Caki2 (cell line): Measurements from ENCODE around the gene IL1R1. TPM values are rescaled to one million over a fixed set of nuclear protein-coding genes. Genes with fewer than 3 reads are reported as not detected.
"Not testable (repeated sequence)": the region's sequence is repeated elsewhere in the genome, so short reads cannot be mapped to it uniquely, and the experiment has no call there.

Source experiments
- DNase-seq: peaks from one replicate; pipeline ENCODE4 v3.0.0-alpha.2; 2015; ENCODE audit warnings: low read depth
- in situ Hi-C: cut with HindIII; loops from 2 replicates; pipeline ENCODE4 v1.10.0; 2016; ENCODE audit warnings: low sequenced_read_pairs, low pct_unique_long_range_greater_than_20kb, mixed read lengths
- total RNA-seq: library from RNA; depleted of rRNA; stranded (reverse); fragments of >200 nt; shearing (Covaris generic); gene quantifications from 2 replicates; pipeline ENCODE4 v1.2.3, GENCODE V29; 2014; ENCODE audit warnings: low replicate concordance; rRNA removed

The IL1R1 gene, protein sequence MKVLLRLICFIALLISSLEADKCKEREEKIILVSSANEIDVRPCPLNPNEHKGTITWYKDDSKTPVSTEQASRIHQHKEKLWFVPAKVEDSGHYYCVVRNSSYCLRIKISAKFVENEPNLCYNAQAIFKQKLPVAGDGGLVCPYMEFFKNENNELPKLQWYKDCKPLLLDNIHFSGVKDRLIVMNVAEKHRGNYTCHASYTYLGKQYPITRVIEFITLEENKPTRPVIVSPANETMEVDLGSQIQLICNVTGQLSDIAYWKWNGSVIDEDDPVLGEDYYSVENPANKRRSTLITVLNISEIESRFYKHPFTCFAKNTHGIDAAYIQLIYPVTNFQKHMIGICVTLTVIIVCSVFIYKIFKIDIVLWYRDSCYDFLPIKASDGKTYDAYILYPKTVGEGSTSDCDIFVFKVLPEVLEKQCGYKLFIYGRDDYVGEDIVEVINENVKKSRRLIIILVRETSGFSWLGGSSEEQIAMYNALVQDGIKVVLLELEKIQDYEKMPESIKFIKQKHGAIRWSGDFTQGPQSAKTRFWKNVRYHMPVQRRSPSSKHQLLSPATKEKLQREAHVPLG
- total RNA-seq: 1.5 TPM in 1 of 2 replicates, not detected in the other

DNA sequence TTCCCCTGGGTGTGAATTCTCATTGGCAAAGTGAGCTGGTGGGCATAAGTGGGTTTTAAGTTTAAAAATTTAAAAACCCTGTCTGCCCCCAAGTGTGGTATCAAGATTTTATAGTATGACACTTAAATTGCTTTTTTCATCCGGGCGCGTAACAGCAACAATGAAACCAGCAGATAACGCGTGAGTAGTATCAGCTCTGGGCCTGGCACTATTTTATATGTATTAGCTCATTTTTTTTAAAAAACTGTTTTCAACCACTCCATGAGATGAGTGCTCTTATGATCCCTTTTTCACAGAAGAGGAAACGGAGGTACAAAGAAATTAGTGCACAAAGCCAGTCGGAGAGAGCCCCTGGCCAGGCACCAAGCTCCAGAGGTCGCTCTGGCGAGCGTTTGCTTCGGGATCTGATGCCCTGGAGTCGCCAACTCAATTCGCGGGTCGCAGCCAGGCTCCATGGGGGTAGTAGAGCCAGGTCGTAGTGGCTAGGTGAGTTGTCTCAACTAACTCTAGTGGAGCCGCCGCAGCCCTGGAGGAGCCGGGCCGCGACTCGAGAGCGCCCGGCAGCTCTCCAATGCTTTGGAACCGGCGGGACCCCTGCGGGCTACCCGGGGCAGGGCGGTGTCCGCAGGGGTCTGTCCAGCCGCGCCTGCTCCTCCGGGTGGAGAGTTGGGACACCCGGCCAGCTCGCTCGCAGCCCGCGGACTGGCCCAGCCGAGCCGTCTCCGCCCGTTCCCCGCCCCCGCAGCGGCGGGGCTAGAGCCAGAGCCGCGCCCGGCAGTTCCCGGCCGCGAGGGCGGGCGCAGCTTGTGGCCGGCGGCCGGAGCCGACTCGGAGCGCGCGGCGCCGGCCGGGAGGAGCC is at the start of gene IL1R1:
IL1R1 (plus strand) TSS at position 777 of the 859 bp plus-strand sequence. CDS start 14,979 bp downstream, outside the sequence.
- in situ Hi-C loops: no loop called here
- DNase-seq: peak; percentile 57

DNA sequence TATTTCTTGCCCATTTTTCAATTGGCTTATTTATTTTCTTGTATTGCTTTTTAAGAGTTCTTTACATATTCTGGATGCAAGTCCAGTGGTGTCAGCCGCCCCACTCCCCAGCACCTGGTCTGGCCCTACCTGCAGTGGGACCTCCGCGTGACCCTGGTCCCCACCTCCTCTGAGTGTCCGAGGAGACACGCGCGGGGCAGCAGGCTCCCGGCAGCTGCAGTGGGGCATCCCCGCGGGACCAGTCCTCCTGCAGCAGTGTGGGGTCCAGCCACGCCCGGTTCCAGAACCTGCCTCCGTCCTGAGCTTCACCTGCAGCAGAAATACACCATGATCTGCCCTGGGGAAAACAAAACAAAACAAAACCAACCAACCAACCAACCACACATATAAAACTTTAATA is 48.9 kb upstream of the IL1R1 start:
- no peak for DNase-seq
- in situ Hi-C loops: no loop called here

DNA sequence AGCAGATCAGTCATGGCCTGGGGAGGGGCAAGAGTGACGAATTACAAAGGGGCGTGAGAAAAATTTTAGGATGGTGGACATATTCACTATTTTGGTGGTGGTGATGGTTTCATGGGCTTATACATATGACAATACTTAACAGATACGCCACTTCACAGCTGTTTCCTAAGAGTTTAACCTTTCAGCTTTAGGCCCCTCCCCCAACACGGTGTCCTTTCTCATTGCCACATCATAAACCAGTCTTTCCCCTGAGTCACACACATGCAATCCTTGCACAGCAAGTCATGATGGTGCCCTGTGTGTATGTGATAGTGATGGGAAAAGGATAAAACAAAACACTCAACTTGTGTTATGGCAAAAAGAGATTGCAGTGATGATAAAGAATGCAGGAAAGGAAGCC is 47.6 kb upstream of the IL1R1 start:
- in situ Hi-C loops: no loop called here

DNA sequence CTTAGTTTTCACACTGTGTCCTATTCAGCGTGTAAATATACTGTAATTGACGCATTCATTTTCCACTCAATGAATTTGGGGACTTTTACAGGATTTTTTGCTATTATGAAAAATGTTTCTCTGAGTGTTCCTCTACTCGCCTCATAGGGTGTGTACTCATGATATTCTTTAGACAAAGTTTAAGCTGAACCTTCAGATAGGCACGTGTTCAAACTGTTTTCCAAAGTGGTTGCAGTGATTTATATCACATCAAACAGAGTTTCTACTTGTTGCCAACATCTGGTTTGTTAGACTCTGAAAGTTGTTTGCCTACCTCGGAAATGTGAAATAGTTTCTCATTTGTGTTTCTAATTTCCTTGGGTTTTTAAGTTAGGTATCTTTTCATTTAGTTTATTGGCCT is 46.4 kb upstream of the IL1R1 start:
- in situ Hi-C loops: no loop called here
- no peak for DNase-seq

More for the DNA sequence above, 47.6 kb upstream of the IL1R1 start:
- DNase-seq: no peak

DNA sequence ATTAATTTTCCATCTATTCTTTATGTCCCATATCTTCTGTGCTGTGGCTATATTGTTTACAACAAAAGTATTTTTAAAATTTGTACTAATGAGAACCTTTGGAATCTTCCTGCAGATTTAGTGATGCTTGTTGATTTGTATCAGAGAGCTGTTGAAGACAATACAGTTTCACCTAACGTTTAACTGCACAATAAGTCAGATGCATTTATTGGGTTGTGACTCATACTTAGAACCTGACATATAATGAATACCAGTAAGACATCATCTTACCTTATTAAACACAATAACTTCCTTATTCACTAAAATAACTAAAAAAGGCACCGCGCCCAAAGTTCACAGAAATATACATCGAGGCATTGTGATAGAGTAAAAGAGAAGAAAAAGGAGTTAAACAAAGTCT is 43.8 kb upstream of the IL1R1 start:
- DNase-seq: no peak
- in situ Hi-C loops: no loop called here

DNA sequence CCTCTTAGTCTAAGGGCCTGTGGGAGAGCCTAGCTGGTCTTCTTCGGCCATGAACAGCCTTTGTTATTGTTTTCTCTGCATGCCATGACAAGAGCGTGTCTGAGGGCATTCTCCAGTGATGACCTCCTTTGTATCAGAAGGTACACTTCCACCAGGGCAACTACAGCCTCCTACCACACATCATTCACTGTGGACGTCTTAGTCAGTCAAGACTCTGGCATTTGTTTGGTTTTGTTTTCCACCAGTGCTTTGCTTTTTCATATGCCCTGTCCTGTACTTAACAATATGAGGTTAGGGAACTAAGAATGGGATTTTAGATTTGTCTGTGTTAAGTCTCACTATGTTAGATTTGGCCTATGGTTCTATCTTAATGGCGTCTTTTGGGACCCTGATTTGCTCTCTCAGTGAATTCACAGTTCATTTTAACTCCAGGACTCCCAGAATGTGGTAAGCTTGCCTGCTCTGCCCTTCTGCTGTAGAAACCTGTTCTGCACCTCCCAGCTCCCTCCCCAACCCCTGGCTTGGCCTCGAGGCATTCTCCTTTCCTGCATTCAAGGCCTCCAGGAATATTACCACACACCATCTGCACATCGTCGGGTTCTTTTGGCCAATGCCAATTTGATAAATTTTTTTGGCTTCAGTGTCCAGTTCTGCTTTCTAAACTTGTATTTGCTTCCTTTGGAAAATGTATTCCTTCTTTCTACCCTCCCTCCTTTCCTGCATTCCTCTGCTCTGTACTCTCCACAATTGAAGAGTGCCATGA is 42.8 kb upstream of the IL1R1 start:
- DNase-seq: no peak
- in situ Hi-C loops: no loop called here

DNA sequence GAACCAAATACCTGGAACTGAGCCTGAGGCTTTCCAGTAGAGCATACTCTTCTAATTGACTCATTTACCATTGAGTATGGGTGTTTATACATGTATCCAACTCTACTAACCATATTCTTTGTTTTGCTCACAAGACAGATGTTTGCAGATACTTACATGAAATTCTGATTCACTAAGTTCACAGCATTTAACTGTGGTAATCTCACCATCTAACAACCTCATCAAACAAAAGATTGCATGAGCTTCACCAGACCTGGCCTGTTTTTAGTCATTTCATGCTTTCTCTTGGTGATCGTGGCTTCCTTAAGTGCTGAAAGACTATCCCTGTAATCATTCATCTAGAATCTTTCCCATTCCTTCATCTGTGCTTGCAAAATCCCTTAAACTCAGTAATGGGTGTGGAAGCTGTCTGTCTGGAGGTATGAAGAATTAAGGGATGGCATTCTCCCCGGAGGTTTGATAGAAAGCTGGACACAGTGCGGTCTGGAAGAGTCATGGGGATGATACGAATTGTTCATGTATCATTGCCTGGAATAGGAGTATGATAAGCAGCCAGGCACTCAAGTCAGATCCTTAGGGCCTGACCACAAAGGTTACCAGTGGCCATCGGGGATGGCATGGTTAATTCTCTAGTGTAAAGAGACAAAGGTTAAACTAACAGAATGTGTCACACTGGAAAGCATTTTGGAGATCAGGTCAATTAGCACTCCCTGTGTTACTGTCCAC is 42.0 kb upstream of the IL1R1 start:
- peak; percentile 64 for DNase-seq
- in situ Hi-C loops: no loop called here

DNA sequence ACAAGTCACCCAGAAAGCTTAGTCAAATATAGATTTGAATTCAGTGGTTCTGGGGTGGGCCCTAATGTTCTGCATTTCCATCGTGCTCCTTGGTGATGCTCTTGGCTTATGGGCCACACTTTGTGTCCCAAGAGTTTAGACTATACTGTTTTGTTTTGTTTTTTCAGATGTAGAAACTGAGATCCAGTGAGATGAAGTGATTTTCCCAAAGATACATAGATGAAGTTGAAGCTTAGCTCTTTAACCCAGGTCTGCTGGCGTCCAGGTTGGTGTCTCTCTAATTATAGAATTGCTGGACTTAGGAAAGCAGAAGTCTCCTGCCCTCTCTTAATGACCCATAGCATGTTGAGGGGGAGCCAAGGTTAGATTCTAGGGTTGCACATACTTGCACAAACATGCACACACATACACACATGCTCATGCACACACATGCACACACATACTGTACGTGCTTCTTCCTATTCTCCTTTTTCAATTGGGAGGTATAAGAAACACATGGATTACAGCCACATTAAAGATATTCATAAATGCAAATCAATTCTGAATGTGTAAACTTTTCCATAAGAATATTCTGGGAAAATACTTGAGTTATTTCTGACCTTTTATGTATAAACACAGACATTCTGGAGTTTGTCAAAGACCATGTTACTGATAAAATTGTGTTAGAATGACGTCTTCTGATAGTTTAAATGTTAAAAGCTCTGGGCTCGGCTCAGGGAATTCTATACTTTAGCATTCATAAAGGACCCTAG is 41.3 kb upstream of the IL1R1 start:
- no peak for DNase-seq
- in situ Hi-C loops: no loop called here

DNA sequence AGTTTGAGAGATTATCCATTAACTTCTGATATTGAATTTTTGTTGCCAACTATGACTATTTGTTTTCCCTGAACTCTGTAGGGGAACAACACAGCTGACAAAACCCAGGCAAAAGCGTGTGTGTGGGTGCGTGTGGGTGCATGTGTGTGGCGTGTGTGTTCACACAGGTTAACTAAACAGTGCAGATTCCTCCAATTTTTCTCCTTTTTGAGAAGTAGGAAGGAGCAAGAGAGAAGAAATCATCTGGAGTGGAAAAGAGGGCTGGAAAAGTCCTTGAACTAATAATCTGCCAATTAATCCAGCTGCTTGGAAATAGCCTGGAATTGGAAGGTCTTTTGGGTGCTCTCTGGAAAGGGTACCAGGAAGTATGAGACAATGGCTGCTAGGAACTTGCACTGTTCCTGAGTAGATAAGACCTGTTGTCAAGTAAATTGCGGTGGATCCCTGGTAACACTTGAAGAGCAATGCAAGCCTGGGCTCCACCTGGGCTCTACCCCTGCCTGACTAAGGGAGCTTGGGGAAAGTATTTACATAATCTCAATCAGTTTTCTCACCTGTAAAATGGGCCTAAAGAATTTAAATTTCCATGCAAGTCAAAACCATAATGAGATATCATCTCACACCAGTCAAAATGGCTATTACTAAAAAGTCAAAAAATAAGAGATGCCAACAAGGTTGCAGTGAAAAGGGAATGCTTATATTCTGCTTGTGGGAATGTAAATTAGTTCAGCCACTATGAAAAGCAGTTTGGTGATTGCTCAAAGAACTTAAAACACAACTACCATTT is 40.5 kb upstream of the IL1R1 start:
- in situ Hi-C loops: no loop called here
- no peak for DNase-seq

DNA sequence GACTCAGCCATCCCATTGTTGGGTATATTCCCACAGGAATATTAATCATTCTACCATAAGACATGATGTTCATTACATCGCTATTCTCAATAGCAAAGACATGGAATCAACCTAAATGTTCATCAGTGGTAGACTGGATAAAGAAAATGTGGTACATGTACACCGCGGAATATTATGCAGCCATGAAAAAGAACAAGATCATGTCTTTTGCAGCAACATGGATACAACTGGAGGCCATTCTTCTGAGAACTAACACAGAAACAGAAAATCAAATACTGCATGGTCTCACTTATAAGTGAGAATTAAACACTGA is 40.0 kb upstream of the IL1R1 start:
- in situ Hi-C loops, DNase-seq: not testable (repeated sequence)

DNA sequence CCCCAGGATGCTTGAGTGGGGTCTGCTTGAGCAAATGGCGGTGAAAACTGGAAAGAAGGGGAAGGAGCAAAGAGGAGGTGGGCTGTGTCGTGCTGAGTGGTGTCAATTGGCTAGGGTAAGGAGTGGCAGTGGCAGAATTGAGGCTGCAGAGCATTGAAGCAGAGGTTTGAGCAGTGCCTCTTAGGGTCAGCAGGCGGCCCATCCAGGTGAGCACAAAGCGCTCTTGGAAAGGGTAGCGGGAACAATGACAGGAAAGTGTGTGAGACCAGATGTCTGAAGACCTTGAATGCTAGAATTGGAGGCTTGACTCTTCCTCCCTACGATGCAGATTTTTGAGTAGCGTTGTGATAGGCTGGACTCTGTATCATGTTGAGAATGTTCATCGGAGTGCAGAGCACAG is 39.3 kb upstream of the IL1R1 start:
- in situ Hi-C loops: no loop called here
- no peak for DNase-seq

DNA sequence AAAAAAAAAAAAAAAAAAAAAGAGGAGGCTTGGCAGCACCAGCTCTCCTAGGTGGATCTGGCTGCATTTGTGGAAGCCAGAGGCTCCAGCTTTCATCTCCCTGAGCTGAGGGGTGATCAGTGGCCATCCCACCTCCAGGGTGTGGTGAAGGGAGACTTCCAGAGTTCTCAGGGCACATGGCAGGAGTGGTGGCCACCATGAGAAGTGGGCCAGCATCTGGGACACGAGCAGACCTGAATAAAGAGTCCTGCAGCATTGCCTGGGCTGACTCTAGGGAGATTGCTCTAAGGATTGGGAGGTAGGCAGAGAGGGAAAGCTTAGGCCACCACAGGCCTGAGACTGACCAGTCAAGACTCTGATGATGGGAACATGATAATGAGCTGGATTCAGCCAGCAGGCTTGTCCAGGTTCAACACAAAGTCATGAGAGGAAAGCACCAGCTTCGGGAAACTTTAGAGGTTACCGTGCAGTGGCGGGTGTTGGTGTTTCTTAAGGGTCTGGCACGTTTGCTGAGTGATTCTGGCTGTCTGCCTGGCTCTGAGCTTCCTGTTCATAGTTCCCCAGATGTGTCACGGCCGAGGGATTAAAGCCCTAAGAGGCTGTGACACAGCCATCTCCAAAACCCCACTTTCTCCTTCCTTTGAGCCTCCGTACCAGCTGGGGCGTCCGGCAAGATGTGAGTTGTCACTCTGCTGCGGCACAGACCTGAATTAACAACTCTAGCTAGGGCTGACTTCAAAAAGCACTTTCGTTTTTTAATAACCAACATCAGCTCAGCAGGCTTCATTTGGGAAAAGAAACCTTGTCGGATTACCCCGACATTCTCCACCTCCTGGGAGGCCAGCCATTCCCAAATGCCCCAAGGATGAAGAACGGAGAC is 38.3 kb upstream of the IL1R1 start:
- no peak for DNase-seq
- in situ Hi-C loops: no loop called here

DNA sequence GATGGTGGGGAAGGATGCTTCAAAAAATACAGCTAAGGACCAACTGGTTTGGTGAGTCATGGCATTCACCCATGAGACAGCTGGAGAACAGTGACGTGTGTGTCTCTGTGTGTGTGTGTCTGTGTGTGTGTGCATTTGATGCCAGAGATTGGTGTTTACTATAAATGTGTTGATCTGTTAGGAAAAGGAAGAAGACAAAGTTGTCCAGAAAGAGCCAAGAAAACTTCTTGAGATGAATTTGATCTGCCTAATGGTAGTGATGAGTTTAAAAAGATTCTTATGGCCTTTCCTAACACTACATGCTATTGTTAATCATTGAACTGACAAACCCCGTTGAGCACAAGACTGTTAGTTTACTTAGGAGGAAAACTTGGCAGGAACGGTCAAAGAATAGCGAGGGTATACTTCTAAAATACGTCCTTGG is 36.4 kb upstream of the IL1R1 start:
- in situ Hi-C loops: no loop called here
- peak; percentile 78 for DNase-seq

DNA sequence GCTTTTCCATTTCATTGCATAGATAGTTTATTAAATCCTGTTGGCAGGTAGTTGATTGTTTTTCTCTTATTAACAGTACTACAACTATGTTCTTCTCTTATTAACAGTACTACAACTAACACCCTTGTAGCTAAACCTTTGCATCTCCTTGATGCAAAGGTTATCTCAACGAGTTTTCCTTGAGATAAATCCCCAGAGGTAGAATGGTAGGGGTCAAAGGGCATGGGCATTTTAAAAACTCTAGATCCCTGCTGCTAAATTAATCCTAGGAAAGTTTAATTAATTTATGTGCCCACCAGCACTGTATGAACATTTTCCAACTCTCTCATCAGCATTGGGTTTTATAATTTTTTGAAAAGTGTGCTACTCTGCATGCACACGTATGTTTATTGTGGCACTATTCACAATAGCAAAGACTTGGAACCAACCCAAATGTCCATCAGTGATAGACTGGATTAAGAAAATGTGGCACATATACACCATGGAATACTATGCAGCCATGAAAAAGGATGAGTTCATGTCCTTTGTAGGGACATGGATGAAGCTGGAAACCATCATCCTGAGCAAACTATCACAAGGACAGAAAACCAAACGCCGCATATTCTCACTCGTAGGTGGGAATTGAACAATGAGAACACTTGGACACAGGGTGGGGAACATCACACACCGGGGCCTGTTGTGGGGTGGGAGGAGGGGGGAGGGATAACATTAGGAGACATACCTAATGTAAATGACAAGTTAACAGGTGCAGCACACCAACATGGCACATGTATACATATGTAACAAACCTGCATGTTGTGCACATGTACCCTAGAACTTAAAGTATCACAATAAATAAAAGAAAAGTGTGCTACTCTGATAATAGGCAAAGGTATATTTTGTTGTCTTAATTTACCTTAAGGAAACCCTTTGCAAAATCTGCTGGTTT is 35.5 kb upstream of the IL1R1 start:
- in situ Hi-C loops, DNase-seq: not testable (repeated sequence)

DNA sequence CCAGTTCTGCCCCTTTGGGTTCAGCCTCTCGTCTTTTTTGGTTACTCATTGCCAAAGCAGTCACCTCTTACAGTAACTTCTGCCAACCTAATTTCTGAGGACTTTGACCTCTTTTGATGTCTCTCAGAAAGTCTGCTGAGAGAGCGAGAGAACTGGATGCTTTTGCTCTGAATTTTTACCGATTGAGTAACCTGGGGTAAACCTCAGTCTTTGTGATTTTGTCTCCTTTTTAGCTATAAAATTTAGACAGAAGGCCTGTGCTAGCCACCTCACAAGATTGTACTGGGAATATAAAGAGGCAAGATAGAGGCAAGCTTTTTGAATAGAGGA is 34.8 kb upstream of the IL1R1 start:
- peak; percentile 38 for DNase-seq

More for the DNA sequence above, 34.8 kb upstream of the IL1R1 start:
- in situ Hi-C loops: no loop called here
